ENCODE results near the gene DLG3.

DLG3 gene

GRCh38 chrX:70525733-70526132 lies 81.1 kb downstream of the DLG3 start:
- no peak for DNase-seq (ENCODE audit: low read depth)

- no peak for DNase-seq (ENCODE audit: low read depth)
Measured at GRCh38 chrX:70527053-70527452, 82.4 kb downstream of the DLG3 start.

GRCh38 chrX:70527610-70528345 lies 83.1 kb downstream of the DLG3 start:
- no peak for DNase-seq (ENCODE audit: low read depth)

GRCh38 chrX:70535198-70535597 lies 90.6 kb downstream of the DLG3 start:
- no peak for DNase-seq (ENCODE audit: low read depth)

GRCh38 chrX:70549429-70549828 lies 104.8 kb downstream of the DLG3 start:
- DNase-seq (ENCODE audit: low read depth) = no peak

- no peak for DNase-seq (ENCODE audit: low read depth)
Measured at GRCh38 chrX:70552130-70552704, 107.6 kb downstream of the DLG3 start.

- no peak for DNase-seq (ENCODE audit: low read depth)
Measured at GRCh38 chrX:70553516-70553915, 108.9 kb downstream of the DLG3 start.

GRCh38 chrX:70554081-70554480 lies 109.4 kb downstream of the DLG3 start:
- DNase-seq (ENCODE audit: low read depth) = no peak

- no peak for DNase-seq (ENCODE audit: low read depth)
Measured at GRCh38 chrX:70554523-70554922, 109.9 kb downstream of the DLG3 start.

- no peak for DNase-seq (ENCODE audit: low read depth)
Measured at GRCh38 chrX:70554948-70555347, 110.3 kb downstream of the DLG3 start.

All from non-pigmented ciliary epithelial cell (primary cell).